Progenitor cell of endocrine pancreas (in vitro differentiated cells): ENCODE results near the gene RBM4. TPM values are rescaled to one million over a fixed set of nuclear protein-coding genes. Genes with fewer than 3 reads are reported as not detected.
"Not testable (repeated sequence)": the region's sequence is repeated elsewhere in the genome, so short reads cannot be mapped to it uniquely, and the experiment has no call there.

ENCODE experiments used
- DNase-seq: peaks from one replicate; pipeline ENCODE4 v3.0.0; 2021; ENCODE audit warnings: low spot score; ENCODE audit not compliant: unreplicated experiment
- H3K27ac Mint-ChIP-seq: 2 replicates; pipeline ENCODE4 v1.8.0; 2021; ENCODE audit warnings: mild to moderate bottlenecking, moderate library complexity, mixed read lengths
- H3K27me3 Mint-ChIP-seq: 2 replicates; pipeline ENCODE4 v1.8.0; 2021; ENCODE audit warnings: mixed read lengths
- H3K36me3 Mint-ChIP-seq: 2 replicates; pipeline ENCODE4 v1.8.0; 2022; ENCODE audit warnings: mixed read lengths; ENCODE audit not compliant: insufficient read depth
- H3K4me1 Mint-ChIP-seq: 2 replicates; pipeline ENCODE4 v1.8.0; 2021; ENCODE audit warnings: low read depth, mixed read lengths
- H3K4me3 Mint-ChIP-seq: 2 replicates; pipeline ENCODE4 v1.8.0; 2021; ENCODE audit warnings: low read depth, mild to moderate bottlenecking, moderate library complexity, mixed read lengths
- H3K9me3 Mint-ChIP-seq: 2 replicates; pipeline ENCODE4 v1.8.0; 2021; ENCODE audit warnings: low read depth, mixed read lengths
- CTCF ChIP-seq: fragments of 200-600 bp; sonication (generic); IDR thresholded peaks from one replicate; pipeline ENCODE4 v1.5.0; 2021; ENCODE audit warnings: antibody characterized with exemption, mild to moderate bottlenecking; ENCODE audit not compliant: unreplicated experiment
- total RNA-seq: library from RNA; stranded (reverse); gene quantifications from 2 replicates; pipeline ENCODE4 v1.2.1, GENCODE V29; 2021

The RBM4 gene
- total RNA-seq, 1 donor from 2014 or later: 258 TPM

- H3K36me3 Mint-ChIP-seq: peaks cover 22% of the 10 kb centered on the region
- no peak overlapping the region for H3K4me3 Mint-ChIP-seq
- no peaks in the 10 kb centered on the region for H3K27me3 Mint-ChIP-seq
- H3K4me1 Mint-ChIP-seq: peaks cover 28% of the 10 kb centered on the region
- TF ChIP-seq CTCF: no peak
- DNase-seq: no peak
- peak overlapping the region; percentile 65 for H3K27ac Mint-ChIP-seq
- no peaks in the 10 kb centered on the region for H3K9me3 Mint-ChIP-seq
Measured at GRCh38 chr11:66636411-66636810, 2.1 kb upstream of the RBM4 start.

GRCh38 chr11:66637557-66638176 is 836 bp upstream of the RBM4 start:
- no peak for DNase-seq
- TF ChIP-seq CTCF: no peak
- Mint-ChIP-seq H3K9me3 (no peaks in the 10 kb centered on the region), H3K27me3 (no peaks in the 10 kb centered on the region), H3K27ac (peak overlapping the region; percentile 99), H3K4me1 (peaks cover 41% of the 10 kb centered on the region), H3K36me3 (peaks cover 24% of the 10 kb centered on the region), H3K4me3 (peak overlapping the region; percentile 97)

- no peaks in the 10 kb centered on the region for H3K9me3 Mint-ChIP-seq
- peaks cover 33% of the 10 kb centered on the region for H3K36me3 Mint-ChIP-seq
- DNase-seq: no peak
- TF ChIP-seq CTCF: no peak
- peak overlapping the region; percentile 99 for H3K27ac Mint-ChIP-seq
- H3K4me1 Mint-ChIP-seq: peaks cover 54% of the 10 kb centered on the region
- H3K4me3 Mint-ChIP-seq: peak overlapping the region; percentile 97
- H3K27me3 Mint-ChIP-seq: no peaks in the 10 kb centered on the region
Measured at GRCh38 chr11:66639066-66639813, 737 bp downstream of the RBM4 start.

GRCh38 chr11:66639814-66640340 is 1.4 kb downstream of the RBM4 start:
- Mint-ChIP-seq H3K36me3 (peaks cover 31% of the 10 kb centered on the region), H3K4me3 (peak overlapping the region; percentile 97), H3K4me1 (peaks cover 59% of the 10 kb centered on the region), H3K27ac (peak overlapping the region; percentile 99)
- DNase-seq, H3K27me3 Mint-ChIP-seq, H3K9me3 Mint-ChIP-seq: not testable (repeated sequence)

- no peak for DNase-seq
- peak overlapping the region; percentile 97 for H3K4me3 Mint-ChIP-seq
- H3K27me3 Mint-ChIP-seq: no peaks in the 10 kb centered on the region
- peaks cover 47% of the 10 kb centered on the region for H3K36me3 Mint-ChIP-seq
- no peak for TF ChIP-seq CTCF
- peaks cover 69% of the 10 kb centered on the region for H3K4me1 Mint-ChIP-seq
- no peaks in the 10 kb centered on the region for H3K9me3 Mint-ChIP-seq
- peak overlapping the region; percentile 79 for H3K27ac Mint-ChIP-seq
Measured at GRCh38 chr11:66641834-66642233, 3.3 kb downstream of the RBM4 start.
